ENCODE results near the gene AP2A2.

AP2A2 gene

GRCh38 chr11:1040428-1041148, 114.9 kb downstream of the AP2A2 start:
- no peak for TF ChIP-seq CTCF (IDR thresholded peaks at IDR 0.05; ENCODE audit: low read depth, low read length)
- H3K4me3 ChIP-seq (ENCODE audit: low read depth, low read length): no peak overlapping the region

- no peak overlapping the region for H3K4me3 ChIP-seq (ENCODE audit: low read depth, low read length)
- no peak for TF ChIP-seq CTCF (IDR thresholded peaks at IDR 0.05; ENCODE audit: low read depth, low read length)
These were observed 115.4 kb downstream of the AP2A2 start for GRCh38 chr11:1041149-1041467.

GRCh38 chr11:1041471-1041870, 115.8 kb downstream of the AP2A2 start:
- TF ChIP-seq CTCF (IDR thresholded peaks at IDR 0.05; ENCODE audit: low read depth, low read length): no peak
- H3K4me3 ChIP-seq (ENCODE audit: low read depth, low read length): no peak overlapping the region

DNA sequence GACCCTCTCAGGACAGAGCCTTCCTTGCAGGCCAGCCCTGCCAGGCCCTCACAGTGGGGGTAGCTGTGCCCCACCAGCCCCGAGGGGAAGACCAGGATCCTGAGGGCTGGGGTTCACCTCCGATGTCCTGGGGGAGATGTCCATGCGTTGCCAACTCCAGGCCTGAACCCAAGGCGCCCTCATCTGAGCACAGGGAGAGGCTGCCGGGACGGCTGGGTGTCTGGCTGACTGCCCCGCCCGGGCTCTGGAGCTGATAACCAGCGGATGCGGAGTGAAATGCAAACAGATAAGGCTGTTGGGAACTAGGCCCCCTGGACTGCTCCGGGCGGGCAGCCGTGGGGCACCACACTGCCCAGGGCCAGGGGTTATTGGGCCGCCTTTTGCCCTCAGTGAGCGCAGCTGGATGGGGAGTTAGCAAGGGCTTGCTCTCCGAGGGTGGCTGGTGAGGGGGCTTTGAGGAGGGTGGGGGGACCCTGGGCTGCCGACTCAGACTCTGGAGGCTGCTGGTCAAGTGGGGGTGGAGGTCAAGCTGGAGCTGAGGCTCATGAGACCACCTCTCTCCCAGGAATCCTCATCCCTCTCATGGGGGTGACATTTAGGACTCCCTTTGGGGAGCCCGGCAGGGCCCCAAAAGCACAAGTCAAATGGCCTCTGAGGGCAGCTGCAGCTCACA, 116.4 kb downstream of the AP2A2 start:
- no peak overlapping the region for H3K4me3 ChIP-seq (ENCODE audit: low read depth, low read length)
- TF ChIP-seq CTCF (IDR thresholded peaks at IDR 0.05; ENCODE audit: low read depth, low read length): no peak

DNA sequence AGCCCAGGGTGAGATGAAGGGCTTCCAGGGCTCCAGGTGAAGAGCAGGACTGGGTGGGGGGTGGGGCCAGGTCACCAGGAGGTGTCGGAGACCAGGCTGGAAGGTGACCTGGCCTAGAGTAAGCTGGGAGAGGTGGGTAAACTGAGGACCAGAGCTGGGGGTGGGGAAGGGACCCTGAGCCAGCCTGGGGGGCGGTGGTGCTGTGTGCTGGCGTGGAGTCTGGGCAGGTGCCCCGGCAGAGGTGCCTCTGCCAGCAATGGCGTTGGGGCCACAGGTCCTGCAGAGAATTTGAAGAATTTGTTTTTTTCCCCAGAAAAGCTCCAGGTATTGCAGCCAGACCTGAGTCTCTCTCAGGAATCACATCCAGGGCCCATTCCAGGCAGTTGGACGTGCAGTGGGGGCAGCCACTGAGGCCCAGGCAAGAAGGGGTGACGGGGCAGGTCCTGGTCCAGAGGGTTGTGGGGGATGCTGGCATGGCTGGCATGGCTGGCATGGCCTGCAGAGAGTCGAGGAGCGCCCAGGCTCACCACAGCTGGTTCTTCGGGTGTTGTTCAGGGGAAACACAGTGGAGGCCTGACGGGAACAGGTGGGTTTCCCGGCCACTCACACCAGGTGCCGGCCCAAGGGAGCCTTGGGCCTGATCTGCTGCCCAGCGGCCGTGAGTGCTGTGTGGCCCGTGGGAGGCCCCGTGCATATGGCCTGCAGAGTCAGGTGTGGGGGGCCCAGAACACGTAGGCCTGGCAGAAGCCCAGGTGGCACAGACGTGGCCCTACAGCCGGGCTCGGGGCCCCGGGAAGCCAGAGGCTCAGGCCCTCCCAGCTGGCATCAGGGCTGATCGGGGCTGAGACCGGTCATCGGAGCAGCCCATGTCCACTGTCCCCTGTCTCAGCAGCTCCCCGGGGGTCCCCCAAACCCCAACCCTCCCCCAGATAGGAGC, 117.2 kb downstream of the AP2A2 start:
- TF ChIP-seq CTCF (IDR thresholded peaks at IDR 0.05; ENCODE audit: low read depth, low read length): no peak
- H3K4me3 ChIP-seq (ENCODE audit: low read depth, low read length): no peak overlapping the region

GRCh38 chr11:1043563-1044096, 118.0 kb downstream of the AP2A2 start:
- H3K4me3 ChIP-seq (ENCODE audit: low read depth, low read length): no peak overlapping the region
- no peak for TF ChIP-seq CTCF (IDR thresholded peaks at IDR 0.05; ENCODE audit: low read depth, low read length)
